ENCODE measurements around the gene CD302. TPM values are rescaled to one million over a fixed set of nuclear protein-coding genes. Genes with fewer than 3 reads are reported as not detected.

The CD302 gene
- total RNA-seq, 1 experiment from 2014 or later: 0.68 TPM

- Histone ChIP-seq H3K9ac (ENCODE audit: extremely low read depth, insufficient read length, low read length) (no peak overlapping the region), H4K91ac (ENCODE audit: insufficient read length, low read depth, low read length) (no peak overlapping the region)
- H3K27me3 Mint-ChIP-seq (ENCODE audit: low read depth): peaks cover 59% of the 10 kb centered on the region
Observed at GRCh38 chr2:159797225-159797542, 824 bp downstream of the CD302 start.

More at GRCh38 chr2:159797225-159797542, 824 bp downstream of the CD302 start:
- Histone ChIP-seq H3K23me2 (ENCODE audit: insufficient read length, low read depth, low read length, poor library complexity, severe bottlenecking) (peaks cover 4% of the 10 kb centered on the region), H3T11ph (ENCODE audit: low read length) (no peak overlapping the region), H3K4me2 (ENCODE audit: insufficient read depth, insufficient read length, low read length) (peak overlapping the region; percentile 43), H3K23ac (ENCODE audit: insufficient read length, low read depth, low read length) (no peak overlapping the region), H2AK5ac (ENCODE audit: insufficient read length, low read length) (no peak overlapping the region), H4K20me1 (ENCODE audit: control insufficient read depth, insufficient read depth, insufficient read length) (no peaks in the 10 kb centered on the region), H2BK15ac (ENCODE audit: low read depth, low read length) (no peak overlapping the region), H3K79me2 (ENCODE audit: insufficient read depth, low read length) (no peaks in the 10 kb centered on the region), H4K8ac (replicated peaks; ENCODE audit: insufficient read length, low read depth, low read length) (no peak overlapping the region), H3K18ac (ENCODE audit: insufficient read length, low read depth, low read length) (no peak overlapping the region), H2BK120ac (ENCODE audit: low read depth, low read length, poor library complexity, severe bottlenecking) (no peak overlapping the region), H3K79me1 (ENCODE audit: insufficient read depth, low read depth, low read length, poor library complexity, severe bottlenecking) (no peaks in the 10 kb centered on the region), H2BK12ac (ENCODE audit: insufficient read length, low read depth, low read length) (no peak overlapping the region), H2AFZ (ENCODE audit: low read length) (no peak overlapping the region), H3K56ac (ENCODE audit: insufficient read length, low read depth, low read length) (no peak overlapping the region), H4K5ac (ENCODE audit: insufficient read length, low read depth, low read length) (no peak overlapping the region), H2BK20ac (ENCODE audit: low read depth, low read length, poor library complexity, severe bottlenecking) (no peak overlapping the region), H3K27ac (ENCODE audit: insufficient read length, low read depth, low read length) (no peak overlapping the region), H2BK5ac (ENCODE audit: insufficient read length, low read length) (no peak overlapping the region), H3K27me3 (ENCODE audit: insufficient read depth, low read length) (peaks cover 12% of the 10 kb centered on the region; the same call in 1 of the 2 replicates), H3K14ac (ENCODE audit: insufficient read depth, low read length) (no peak overlapping the region), H3K9me3 (ENCODE audit: control insufficient read depth, low read depth, low read length) (no peaks in the 10 kb centered on the region), H3K4me1 (ENCODE audit: insufficient read depth, low read length) (no peaks in the 10 kb centered on the region), H3K4ac (ENCODE audit: low read depth, low read length) (no peak overlapping the region)
- Mint-ChIP-seq H3K4me1 (peaks cover 7 to 10% of the 10 kb centered on the region in 2 experiments), H3K36me3 (ENCODE audit: insufficient read depth in 1 of 3, low read depth in 3 of 3) (no peaks in the 10 kb centered on the region; a peak in 1 of 7 replicates), H3K9me3 (no peaks in the 10 kb centered on the region), H3K4me3 (peak overlapping the region; percentile 72 to 84), H3K27ac (no peak overlapping the region)
- WGBS (ENCODE audit: extremely low coverage, insufficient read length, low lambda C conversion rate): no CpG with 5 or more reads among the region's 4 CpGs
- DNase-seq: no peak
- TF ChIP-seq CTCF (conservative IDR thresholded peaks at IDR 0.05): no peak
